HEK293 (cell line): ENCODE data around the gene FYB1.

Experiments used
- CTCF ChIA-PET: fragments of 350-600 bp; formaldehyde crosslinking; extraction: SDS; loops from one replicate; lab custom pipeline; 2021; ENCODE audit warnings: antibody characterized with exemption; lab: Yijun Ruan, JAX
- POLR2A ChIA-PET: fragments of 300-600 bp; formaldehyde crosslinking; extraction: SDS; loops from one replicate; lab custom pipeline; 2020; ENCODE audit warnings: antibody characterized with exemption, inconsistent platforms; lab: Yijun Ruan, JAX
- H3K27ac ChIP-seq: fragments of 200-500 bp; sonication (Bioruptor generic); 2 replicates; pipeline ENCODE4 v1.5.1; 2014; ENCODE audit warnings: low read depth, low read length, control low read depth, inconsistent platforms; ENCODE audit errors: extremely low read depth
- H3K36me3 ChIP-seq, 2 experiments: fragments of 200-500 bp in 1 of 2; sonication (Bioruptor generic) in 1 of 2; 1 replicate in 1 of 2; 2 replicates in 1 of 2; pipeline ENCODE4 v1.5.1; 2014 to 2017; ENCODE audit warnings: inconsistent platforms in 2 of 2, low read length in 2 of 2; ENCODE audit not compliant: control insufficient read depth in 2 of 2, insufficient read depth in 1 of 2
- H3K4me1 ChIP-seq: fragments of 200-500 bp; sonication (Bioruptor generic); 2 replicates; pipeline ENCODE4 v1.5.1; 2014; ENCODE audit warnings: mild to moderate bottlenecking, low read length, inconsistent platforms; ENCODE audit not compliant: control insufficient read depth, insufficient read depth
- H3K4me3 ChIP-seq: 2 replicates; pipeline ENCODE4 v1.5.1; 2011; ENCODE audit warnings: low read depth, mild to moderate bottlenecking, control low read depth, low read length, moderate library complexity
- H3K9me3 ChIP-seq: fragments of 200-500 bp; sonication (Bioruptor generic); 2 replicates; pipeline ENCODE4 v1.5.1; 2014; ENCODE audit warnings: low read depth, low read length, inconsistent platforms; ENCODE audit not compliant: control insufficient read depth, insufficient read depth
- GLI4 ChIP-seq: fragments of 450-650 bp; formaldehyde crosslinking; IDR thresholded peaks from 2 replicates; pipeline ENCODE4 v1.5.1; 2016; ENCODE audit warnings: missing biosample characterization, missing genetic modification characterization
- GLIS2 ChIP-seq: fragments of 450-650 bp; formaldehyde crosslinking; IDR thresholded peaks from 2 replicates; pipeline ENCODE4 v1.5.1; 2016; ENCODE audit warnings: missing biosample characterization, missing genetic modification characterization
- HOXA7 ChIP-seq: sonication (generic); formaldehyde crosslinking; IDR thresholded peaks from 2 replicates; pipeline ENCODE4 v1.8.1; 2022; ENCODE audit warnings: missing genetic modification reagents, borderline replicate concordance
- KLF10 ChIP-seq: fragments of 450-650 bp; IDR thresholded peaks from 2 replicates; pipeline ENCODE4 v1.5.1; 2018; ENCODE audit warnings: missing biosample characterization, mild to moderate bottlenecking, missing genetic modification characterization
- KLF17 ChIP-seq: fragments of 450-650 bp; formaldehyde crosslinking; IDR thresholded peaks from 2 replicates; pipeline ENCODE4 v1.5.1; 2016; ENCODE audit warnings: missing biosample characterization, missing genetic modification characterization
- PRDM1 ChIP-seq: fragments of 450-650 bp; formaldehyde crosslinking; IDR thresholded peaks from 2 replicates; pipeline ENCODE4; 2016; ENCODE audit warnings: missing biosample characterization, missing genetic modification characterization
- REPIN1 ChIP-seq: fragments of 450-650 bp; formaldehyde crosslinking; IDR thresholded peaks from 2 replicates; pipeline ENCODE4 v1.5.1; 2017; ENCODE audit warnings: missing biosample characterization, missing genetic modification characterization, low read depth
- TRIM28 ChIP-seq: IDR thresholded peaks from 2 replicates; pipeline ENCODE4 v1.6.1; 2011; ENCODE audit warnings: low read length, control low read depth, borderline replicate concordance
- ZEB2 ChIP-seq: fragments of 450-650 bp; formaldehyde crosslinking; IDR thresholded peaks from 2 replicates; pipeline ENCODE4 v1.5.1; 2016; ENCODE audit warnings: missing biosample characterization, missing genetic modification characterization
- ZNF140 ChIP-seq: fragments of 450-650 bp; formaldehyde crosslinking; IDR thresholded peaks from 2 replicates; pipeline ENCODE4 v1.5.1; 2016; ENCODE audit warnings: missing biosample characterization, missing genetic modification characterization
- ZNF211 ChIP-seq: fragments of 450-650 bp; formaldehyde crosslinking; IDR thresholded peaks from 2 replicates; pipeline ENCODE4 v1.5.1; 2016; ENCODE audit warnings: low read depth, missing biosample characterization, missing genetic modification characterization
- ZNF221 ChIP-seq: fragments of 450-650 bp; formaldehyde crosslinking; IDR thresholded peaks from 2 replicates; pipeline ENCODE4 v1.5.1; 2017; ENCODE audit warnings: missing biosample characterization, missing genetic modification characterization, borderline replicate concordance
- ZNF223 ChIP-seq: fragments of 450-650 bp; formaldehyde crosslinking; IDR thresholded peaks from 2 replicates; pipeline ENCODE4 v1.5.1; 2016; ENCODE audit warnings: missing biosample characterization, missing genetic modification characterization
- ZNF239 ChIP-seq: fragments of 450-650 bp; formaldehyde crosslinking; IDR thresholded peaks from 2 replicates; pipeline ENCODE4 v1.5.1; 2016; ENCODE audit warnings: missing biosample characterization, missing genetic modification characterization
- ZNF280D ChIP-seq: fragments of 450-650 bp; formaldehyde crosslinking; IDR thresholded peaks from 2 replicates; pipeline ENCODE4 v1.5.1; 2016; ENCODE audit warnings: missing biosample characterization, missing genetic modification characterization
- ZNF416 ChIP-seq: fragments of 450-650 bp; formaldehyde crosslinking; IDR thresholded peaks from 2 replicates; pipeline ENCODE4 v1.5.1; 2016; ENCODE audit warnings: missing biosample characterization, missing genetic modification characterization
- ZNF48 ChIP-seq: fragments of 450-650 bp; formaldehyde crosslinking; IDR thresholded peaks from 2 replicates; pipeline ENCODE4 v1.5.1; 2016; ENCODE audit warnings: missing biosample characterization, missing genetic modification characterization
- ZNF510 ChIP-seq: fragments of 450-650 bp; formaldehyde crosslinking; IDR thresholded peaks from 2 replicates; pipeline ENCODE4 v1.5.1; 2018; ENCODE audit warnings: mild to moderate bottlenecking, missing genetic modification characterization, missing biosample characterization; ENCODE audit not compliant: insufficient replicate concordance
- ZNF544 ChIP-seq: fragments of 450-650 bp; formaldehyde crosslinking; IDR thresholded peaks from 2 replicates; pipeline ENCODE4 v1.5.0; 2017; ENCODE audit warnings: missing biosample characterization, missing genetic modification characterization
- ZNF561 ChIP-seq: fragments of 450-650 bp; IDR thresholded peaks from 2 replicates; pipeline ENCODE4 v1.5.1; 2018; ENCODE audit warnings: missing biosample characterization, missing genetic modification characterization, borderline replicate concordance
- ZNF571 ChIP-seq: fragments of 450-650 bp; formaldehyde crosslinking; IDR thresholded peaks from 2 replicates; pipeline ENCODE4 v1.5.0; 2017; ENCODE audit warnings: missing biosample characterization, missing genetic modification characterization
- ZNF670 ChIP-seq: fragments of 450-650 bp; formaldehyde crosslinking; IDR thresholded peaks from 2 replicates; pipeline ENCODE4 v1.5.1; 2016; ENCODE audit warnings: missing biosample characterization, missing genetic modification characterization, low read depth
- ZNF707 ChIP-seq: fragments of 450-650 bp; formaldehyde crosslinking; IDR thresholded peaks from 2 replicates; pipeline ENCODE4 v1.5.1; 2016; ENCODE audit warnings: missing biosample characterization, missing genetic modification characterization
- ZSCAN5A ChIP-seq: fragments of 450-650 bp; formaldehyde crosslinking; IDR thresholded peaks from 2 replicates; pipeline ENCODE4 v1.5.1; 2016; ENCODE audit warnings: missing biosample characterization, missing genetic modification characterization

FYB1 gene

GRCh38 chr5:39254671-39255070, 35.3 kb upstream of the FYB1 start:
- no peaks in the 10 kb centered on the region for H3K9me3 ChIP-seq
- no peak overlapping the region for H3K27ac ChIP-seq
- POLR2A ChIA-PET: no interaction called here
- no peaks in the 10 kb centered on the region for H3K4me1 ChIP-seq
- no peak overlapping the region for H3K4me3 ChIP-seq
- TF ChIP-seq REPIN1 (tag by site-specific recombination) (no peak), ZNF140 (tag by site-specific recombination) (no peak), ZNF561 (tag by site-specific recombination) (no peak), ZNF239 (tag by site-specific recombination) (no peak), ZNF544 (no peak), PRDM1 (tag by site-specific recombination) (peak; percentile 42; the same call in 1 of the 2 replicates)
- CTCF ChIA-PET: interaction anchor here (0.6 kb wide), 2 partner anchors 16 to 28 kb away, joined by 3 read pairs; no protein-coding TSS in a partner anchor
- H3K36me3 ChIP-seq: no peaks in the 10 kb centered on the region

- CTCF ChIA-PET: no interaction called here
- no peak for TF ChIP-seq ZNF140 (tag by site-specific recombination)
- TF ChIP-seq KLF10: no peak
- TF ChIP-seq ZEB2 (tag by site-specific recombination): no peak
- no peak for TF ChIP-seq ZNF221
- TF ChIP-seq ZNF280D (tag by site-specific recombination): no peak
- TF ChIP-seq GLIS2: no peak
- TF ChIP-seq ZNF48 (tag by site-specific recombination): no peak
- no peak for TF ChIP-seq KLF17 (tag by site-specific recombination)
- no peak for TF ChIP-seq HOXA7 (CRISPR knock-in tag)
These were observed 33.8 kb upstream of the FYB1 start for GRCh38 chr5:39253196-39253595.

GRCh38 chr5:39249564-39250274, 30.4 kb upstream of the FYB1 start:
- Histone ChIP-seq H3K36me3 (no peaks in the 10 kb centered on the region), H3K9me3 (no peaks in the 10 kb centered on the region; the same call in 1 of the 2 replicates), H3K27ac (no peak overlapping the region), H3K4me3 (no peak overlapping the region), H3K4me1 (no peaks in the 10 kb centered on the region)
- POLR2A ChIA-PET: no interaction called here
- CTCF ChIA-PET: no interaction called here
- TF ChIP-seq ZNF223 (tag by site-specific recombination) (no peak), ZNF211 (tag by site-specific recombination) (no peak), REPIN1 (tag by site-specific recombination) (no peak), ZNF707 (no peak), GLI4 (no peak), ZNF416 (tag by site-specific recombination) (no peak), ZNF510 (tag by site-specific recombination) (no peak), ZSCAN5A (no peak), ZNF670 (tag by site-specific recombination) (no peak), TRIM28 (no peak), ZNF571 (tag by site-specific recombination) (no peak)

More at GRCh38 chr5:39253196-39253595, 33.8 kb upstream of the FYB1 start:
- H3K4me1 ChIP-seq: no peaks in the 10 kb centered on the region
- no peaks in the 10 kb centered on the region for H3K36me3 ChIP-seq
- H3K4me3 ChIP-seq: no peak overlapping the region
- no peaks in the 10 kb centered on the region for H3K9me3 ChIP-seq
- POLR2A ChIA-PET: no interaction called here
- H3K27ac ChIP-seq: no peak overlapping the region
